ENCODE measurements around the gene SLC13A4.
"Not testable (repeated sequence)": the region's sequence is repeated elsewhere in the genome, so short reads cannot be mapped to it uniquely, and the experiment has no call there.

The SLC13A4 gene

GRCh38 chr7:135659159-135659846 is 68.7 kb downstream of the SLC13A4 start:
- DNase-seq = no peak

DNA sequence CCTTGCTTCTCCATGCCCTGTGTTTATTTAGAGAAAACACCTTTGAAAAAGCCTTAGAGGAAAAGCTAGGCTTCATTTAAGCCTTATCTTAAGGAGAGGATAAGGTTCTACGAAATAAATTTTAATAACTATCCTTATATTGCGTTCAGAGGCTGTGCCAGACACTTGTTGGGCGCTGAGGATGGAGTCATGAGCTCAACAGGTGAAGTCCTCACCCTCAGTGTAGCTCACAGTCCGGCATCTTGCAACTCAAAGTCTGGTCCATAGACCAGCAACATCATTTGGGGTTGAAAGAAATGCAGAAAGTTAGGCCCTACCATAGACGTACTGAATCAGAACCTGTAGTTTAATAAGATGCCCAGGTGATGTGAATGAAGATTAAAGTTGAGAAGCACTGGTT is 69.4 kb downstream of the SLC13A4 start:
- no peak for DNase-seq

DNA sequence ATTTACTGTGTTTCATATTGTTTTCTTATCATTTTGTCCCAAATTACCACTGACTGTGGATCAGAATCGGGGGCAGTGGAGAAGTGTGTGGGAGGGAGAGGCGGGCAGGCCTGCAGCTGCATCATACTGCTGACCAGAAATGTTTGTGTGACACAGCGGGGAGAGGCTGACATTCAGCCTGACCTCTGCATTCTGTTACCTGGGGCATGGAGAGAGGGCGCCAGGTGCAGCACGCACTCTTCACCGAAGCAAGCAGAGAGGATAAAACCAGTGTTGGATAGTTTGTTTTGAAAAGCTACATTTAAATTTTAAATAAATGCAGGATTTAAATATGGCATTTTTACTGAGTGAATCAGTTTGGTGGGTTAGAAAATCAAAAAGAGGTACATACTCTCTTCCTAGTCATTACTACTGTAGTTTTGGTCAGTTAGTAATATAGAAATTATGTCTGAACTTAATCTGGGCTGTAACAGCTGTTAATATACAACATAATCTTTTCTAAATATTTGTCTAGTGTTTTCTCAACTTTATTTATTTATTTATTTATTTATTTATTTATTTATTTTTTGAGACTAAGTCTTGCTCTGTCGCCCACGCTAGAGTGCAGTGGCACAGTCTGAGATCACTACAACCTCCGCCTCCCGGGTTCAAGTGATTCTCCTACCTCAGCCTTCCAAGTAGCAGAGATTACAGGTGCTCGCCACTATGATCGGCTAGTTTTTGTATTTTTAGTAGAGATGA is 74.5 kb downstream of the SLC13A4 start:
- DNase-seq = no peak

DNA sequence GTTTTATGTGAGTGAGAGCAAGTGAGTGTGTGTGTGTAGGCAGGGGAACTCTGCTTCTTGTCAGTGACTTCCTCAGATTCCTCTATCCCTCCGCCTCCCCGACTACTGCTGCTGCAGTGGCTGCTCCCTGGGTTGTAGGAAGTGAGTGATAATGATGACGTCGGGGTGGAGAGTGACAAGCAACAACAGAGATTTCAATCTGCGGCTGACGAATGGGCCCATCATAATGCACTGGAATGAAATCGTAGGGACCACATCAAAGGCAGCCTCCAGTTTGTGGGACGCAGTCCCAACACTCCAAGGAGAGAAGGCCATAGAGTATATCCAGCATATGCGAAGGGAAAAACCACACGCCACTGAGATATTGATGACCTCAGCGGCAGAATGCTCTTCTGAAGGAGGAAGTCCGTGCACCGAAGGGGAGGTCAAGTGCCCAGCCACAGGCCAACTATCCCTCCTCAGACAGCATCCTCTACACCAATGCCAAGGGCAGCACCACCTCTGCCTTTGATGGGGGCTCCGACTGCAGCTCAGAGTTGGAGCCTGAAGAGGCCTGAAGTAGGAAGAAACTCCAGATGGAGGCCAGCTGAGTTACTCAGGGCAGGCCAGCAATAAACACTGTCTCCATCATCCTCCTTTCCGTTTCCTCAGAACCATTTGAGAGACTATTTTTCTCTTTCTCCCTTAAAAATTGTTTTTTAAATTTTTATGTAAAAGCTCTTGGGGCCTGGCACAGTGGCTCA is 77.0 kb downstream of the SLC13A4 start:
- DNase-seq = no peak

- no peak for DNase-seq
Observed at GRCh38 chr7:135648235-135648634, 79.8 kb downstream of the SLC13A4 start.

GRCh38 chr7:135647755-135648154 is 80.2 kb downstream of the SLC13A4 start:
- DNase-seq = no peak

- no peak for DNase-seq
Observed at GRCh38 chr7:135645296-135645904, 82.6 kb downstream of the SLC13A4 start.

DNA sequence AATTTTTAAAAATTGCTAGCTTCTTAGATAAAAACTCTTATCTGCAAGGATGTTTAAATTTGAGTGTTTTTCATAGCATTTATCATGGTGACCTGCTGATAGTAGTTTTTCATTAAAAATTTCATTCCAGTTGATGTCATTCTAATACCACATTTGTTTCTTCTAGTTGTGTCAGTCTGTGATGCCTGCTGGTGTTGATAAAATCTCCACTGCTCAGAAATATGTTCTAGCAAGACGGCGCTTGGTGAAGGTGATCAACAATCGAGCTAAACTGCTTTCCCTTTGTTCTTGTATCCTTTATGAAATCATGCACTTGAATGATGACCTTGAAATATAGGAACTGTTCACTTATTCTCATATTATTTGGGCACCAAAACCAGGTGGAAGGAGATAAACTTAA is 83.3 kb downstream of the SLC13A4 start:
- DNase-seq = no peak

GRCh38 chr7:135644154-135644553 is 83.8 kb downstream of the SLC13A4 start:
- no peak for DNase-seq

GRCh38 chr7:135639690-135640089 is 88.3 kb downstream of the SLC13A4 start:
- DNase-seq = not testable (repeated sequence)

- no peak for DNase-seq
Observed at GRCh38 chr7:135634191-135634878, 93.7 kb downstream of the SLC13A4 start.

Data from activated naive CD4-positive, alpha-beta T cell treated with Interleukin-2 at 50 U/mL for 16 hours (primary cell).